Ascending aorta (tissue), 2 donors: ENCODE measurements around the gene NEK6. TPM values are rescaled to one million over a fixed set of nuclear protein-coding genes. Genes with fewer than 3 reads are reported as not detected.

Source experiments
- DNase-seq, 2 donors: peaks; one replicate each; pipeline ENCODE4 v3.0.0-alpha.2; 2019; ENCODE audit warnings: low spot score in 2 of 2
- H3K27ac ChIP-seq, 2 donors: fragments of 200-600 bp; sonication (generic); one replicate each; pipeline ENCODE4 v1.5.1; 2016 to 2017; ENCODE audit warnings: mild to moderate bottlenecking in 1 of 2
- H3K27me3 ChIP-seq: fragments of 200-600 bp; sonication (generic); one replicate; pipeline ENCODE4 v1.5.1; 2017
- H3K36me3 ChIP-seq, 2 donors: fragments of 200-600 bp; sonication (generic); one replicate each; pipeline ENCODE4 v1.5.1; 2016
- H3K4me1 ChIP-seq, 2 donors: fragments of 200-600 bp; sonication (generic); one replicate each; pipeline ENCODE4 v1.5.1; 2016 to 2017; ENCODE audit warnings: mild to moderate bottlenecking in 1 of 2
- H3K4me3 ChIP-seq, 2 donors: fragments of 200-600 bp; sonication (generic); one replicate each; pipeline ENCODE4 v1.5.1; 2016 to 2017; ENCODE audit warnings: mild to moderate bottlenecking in 1 of 2
- H3K9me3 ChIP-seq, 2 donors: fragments of 200-600 bp; sonication (generic); one replicate each; pipeline ENCODE4 v1.5.1; 2016
- intact Hi-C: fragments of 100-400 bp; cut with DNase I; formaldehyde crosslinking; loops from one replicate; pipeline ENCODE4 v1.15.1; 2023
- total RNA-seq: library from RNA; depleted of rRNA; stranded (reverse); fragments of >200 nt; gene quantifications from one replicate; pipeline ENCODE4 v1.1.0, GENCODE V29; 2016
- TF ChIP-seq, protein P1 (sequence below), 3 experiments: fragments of 200-600 bp in 2 of 3; fragments of 450-650 bp in 1 of 3; sonication (generic) in 2 of 3; IDR thresholded peaks; one replicate each; pipeline ENCODE4 v1.5.1; 2016 to 2019; ENCODE audit warnings: antibody characterized with exemption in 3 of 3, mild to moderate bottlenecking in 1 of 3, moderate library complexity in 1 of 3

Gene NEK6
- total RNA-seq, 1 donor from 2014 or later = 6.7 TPM

DNA sequence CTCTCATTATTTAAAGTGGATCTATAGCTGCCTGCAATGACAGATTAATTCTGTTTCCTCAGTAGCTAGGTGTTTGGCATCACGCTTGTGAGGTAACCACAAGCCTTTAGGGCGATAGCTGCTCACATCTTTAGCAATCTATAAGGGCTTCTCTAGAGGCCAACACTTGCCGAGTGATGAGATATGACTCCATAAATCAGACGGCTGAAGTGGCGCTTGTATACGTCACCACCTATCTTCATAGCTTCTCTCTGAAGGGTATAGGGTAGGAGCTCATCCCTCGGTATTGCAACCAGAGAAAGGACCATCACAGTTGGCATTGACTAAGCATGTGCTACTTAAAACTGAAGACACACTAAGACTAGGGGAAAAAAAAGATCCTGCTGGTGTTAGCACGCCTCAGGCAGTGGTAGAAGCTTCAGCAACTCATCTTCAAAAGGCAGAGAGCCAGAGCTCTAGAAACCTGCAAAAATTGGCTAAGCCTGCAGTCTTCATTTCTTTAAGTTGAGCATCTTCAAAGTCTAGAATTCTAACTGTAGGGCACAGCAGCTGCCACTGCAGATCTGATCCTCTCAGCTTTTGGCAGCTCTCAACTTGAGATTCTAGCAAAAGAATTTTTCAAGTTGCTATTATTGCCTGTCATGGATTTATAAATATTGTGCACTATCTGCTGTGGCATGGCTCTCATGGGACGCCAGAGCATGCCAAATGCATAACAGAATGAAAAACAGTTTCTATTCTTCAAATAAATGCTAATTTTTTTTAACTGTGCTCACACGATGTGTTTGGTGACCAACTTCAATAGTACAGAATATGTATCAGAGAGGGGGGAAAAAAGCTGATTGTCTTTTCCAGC, 120.0 kb downstream of the NEK6 start:
- no peak overlapping the region for H3K4me3 ChIP-seq
- peaks cover 0 to 4% of the 10 kb centered on the region in 2 donors for H3K4me1 ChIP-seq
- no peaks in the 10 kb centered on the region for H3K9me3 ChIP-seq
- peaks cover 0 to 17% of the 10 kb centered on the region in 2 donors for H3K36me3 ChIP-seq
- intact Hi-C loops = no loop called here
- no peak for DNase-seq
- no peaks in the 10 kb centered on the region for H3K27me3 ChIP-seq
- H3K27ac ChIP-seq = no peak overlapping the region
- TF ChIP-seq, protein P1, sequence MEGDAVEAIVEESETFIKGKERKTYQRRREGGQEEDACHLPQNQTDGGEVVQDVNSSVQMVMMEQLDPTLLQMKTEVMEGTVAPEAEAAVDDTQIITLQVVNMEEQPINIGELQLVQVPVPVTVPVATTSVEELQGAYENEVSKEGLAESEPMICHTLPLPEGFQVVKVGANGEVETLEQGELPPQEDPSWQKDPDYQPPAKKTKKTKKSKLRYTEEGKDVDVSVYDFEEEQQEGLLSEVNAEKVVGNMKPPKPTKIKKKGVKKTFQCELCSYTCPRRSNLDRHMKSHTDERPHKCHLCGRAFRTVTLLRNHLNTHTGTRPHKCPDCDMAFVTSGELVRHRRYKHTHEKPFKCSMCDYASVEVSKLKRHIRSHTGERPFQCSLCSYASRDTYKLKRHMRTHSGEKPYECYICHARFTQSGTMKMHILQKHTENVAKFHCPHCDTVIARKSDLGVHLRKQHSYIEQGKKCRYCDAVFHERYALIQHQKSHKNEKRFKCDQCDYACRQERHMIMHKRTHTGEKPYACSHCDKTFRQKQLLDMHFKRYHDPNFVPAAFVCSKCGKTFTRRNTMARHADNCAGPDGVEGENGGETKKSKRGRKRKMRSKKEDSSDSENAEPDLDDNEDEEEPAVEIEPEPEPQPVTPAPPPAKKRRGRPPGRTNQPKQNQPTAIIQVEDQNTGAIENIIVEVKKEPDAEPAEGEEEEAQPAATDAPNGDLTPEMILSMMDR (IDR thresholded peaks at IDR 0.05) = no peak

DNA sequence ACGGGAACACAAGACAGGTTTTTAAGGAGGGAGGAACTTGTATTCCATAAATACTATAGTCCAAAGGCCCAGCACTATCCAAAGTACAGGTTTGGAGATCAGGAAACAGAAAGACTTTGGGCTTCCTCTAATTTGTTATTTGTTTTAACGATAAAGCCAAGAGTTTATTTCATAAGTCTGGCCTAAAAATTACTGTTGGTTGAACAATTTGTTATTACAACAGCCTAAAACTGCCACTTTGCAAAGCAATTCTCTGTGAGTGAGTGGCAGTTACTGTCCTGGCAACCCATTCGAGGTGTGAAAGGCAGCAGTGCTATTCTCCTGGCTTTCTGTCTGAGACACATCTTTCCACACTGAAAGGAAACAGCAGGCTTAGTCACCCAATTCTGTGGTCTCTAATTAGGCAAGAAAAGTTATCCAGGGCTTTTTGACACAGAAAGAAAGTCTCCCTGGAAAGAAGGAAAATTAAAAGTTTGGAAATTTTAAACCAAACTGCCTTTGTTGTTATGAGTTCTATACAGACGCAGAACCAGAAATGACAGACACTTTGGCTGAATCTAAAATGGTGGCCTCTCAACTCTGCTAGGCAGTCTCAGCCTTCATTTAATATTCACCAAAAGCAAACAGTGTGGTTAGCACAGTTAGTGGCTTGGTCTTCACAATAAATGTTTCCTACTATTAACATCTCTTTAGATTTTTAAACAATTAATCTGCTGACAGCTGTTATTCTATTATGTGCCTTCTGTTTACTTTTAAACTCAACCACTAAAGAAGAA, 123.6 kb downstream of the NEK6 start:
- Histone ChIP-seq H3K36me3 (peaks cover 11 to 33% of the 10 kb centered on the region in 2 donors), H3K9me3 (no peaks in the 10 kb centered on the region), H3K27me3 (no peaks in the 10 kb centered on the region), H3K27ac (no peak overlapping the region), H3K4me1 (peaks cover 0 to 4% of the 10 kb centered on the region in 2 donors), H3K4me3 (no peak overlapping the region)
- intact Hi-C loops = no loop called here
- TF ChIP-seq, protein P1 (IDR thresholded peaks at IDR 0.05) = no peak
- no peak for DNase-seq

DNA sequence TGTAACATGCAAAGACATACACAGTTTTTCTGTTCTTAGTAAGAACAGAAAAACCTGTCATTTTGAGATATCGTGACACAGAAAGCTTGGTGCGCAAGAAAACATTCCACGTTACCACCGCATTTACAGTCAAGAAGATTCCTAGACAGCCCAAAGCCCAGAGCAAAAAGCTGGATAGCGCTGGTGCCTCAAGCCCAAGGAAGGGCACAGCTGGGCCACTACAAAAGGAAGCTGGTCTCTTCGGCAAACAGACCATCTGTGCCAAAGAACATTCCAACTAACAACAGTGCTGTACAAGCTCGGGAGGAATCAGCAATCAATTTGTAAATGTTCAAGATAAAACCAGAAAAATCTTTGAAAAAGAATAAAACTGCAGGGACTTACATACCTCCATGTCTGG, 126.5 kb downstream of the NEK6 start:
- Histone ChIP-seq H3K36me3 (peaks cover 11 to 33% of the 10 kb centered on the region in 2 donors), H3K27ac (no peak overlapping the region), H3K27me3 (no peaks in the 10 kb centered on the region), H3K4me3 (no peak overlapping the region), H3K9me3 (no peaks in the 10 kb centered on the region), H3K4me1 (no peaks in the 10 kb centered on the region)
- TF ChIP-seq, protein P1 (IDR thresholded peaks at IDR 0.05) = no peak
- DNase-seq = no peak
- intact Hi-C loops = no loop called here

DNA sequence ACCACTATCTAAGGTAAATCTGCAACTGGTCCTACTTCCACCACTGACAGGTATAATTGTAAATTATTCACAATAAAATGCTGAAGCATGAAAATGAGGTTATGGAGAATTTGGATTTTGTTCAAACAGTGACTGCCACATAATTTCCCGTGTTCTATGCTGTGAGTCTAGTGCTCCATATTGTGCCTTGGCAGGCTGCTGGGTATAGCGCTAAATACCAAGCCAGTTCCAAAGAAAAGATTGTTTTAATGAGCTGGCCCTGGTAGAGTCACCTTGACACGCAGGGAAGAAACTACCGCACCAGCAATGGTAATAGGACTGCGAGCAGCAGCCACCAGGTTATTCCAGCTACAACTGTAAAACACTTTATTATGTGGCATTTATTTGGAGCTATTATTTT, 127.1 kb downstream of the NEK6 start:
- no peak overlapping the region for H3K27ac ChIP-seq
- no peaks in the 10 kb centered on the region for H3K9me3 ChIP-seq
- no peaks in the 10 kb centered on the region for H3K4me1 ChIP-seq
- intact Hi-C loops = no loop called here
- TF ChIP-seq, protein P1 (IDR thresholded peaks at IDR 0.05) = no peak
- no peak overlapping the region for H3K4me3 ChIP-seq
- DNase-seq = no peak
- no peaks in the 10 kb centered on the region for H3K27me3 ChIP-seq
- peaks cover 11 to 32% of the 10 kb centered on the region in 2 donors for H3K36me3 ChIP-seq

DNA sequence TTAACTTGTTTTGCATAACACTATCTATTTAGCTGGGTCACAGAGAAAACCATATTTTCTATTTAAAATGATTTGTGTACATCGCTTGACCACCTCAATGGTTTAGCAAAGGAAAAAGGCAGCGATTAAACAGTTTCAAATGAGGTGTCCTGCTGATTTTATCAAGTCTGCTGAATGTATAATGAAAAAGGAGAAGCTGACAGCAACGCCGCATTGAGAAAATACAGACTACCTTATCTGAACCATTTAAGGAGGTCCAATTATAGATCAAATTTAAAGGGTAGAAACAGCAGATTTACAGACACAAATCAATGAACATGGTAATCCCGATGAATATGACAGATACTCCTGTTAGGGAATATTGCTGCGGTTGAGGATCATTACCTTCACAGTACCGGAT, 127.9 kb downstream of the NEK6 start:
- no peak for DNase-seq
- H3K27ac ChIP-seq = no peak overlapping the region
- H3K4me3 ChIP-seq = no peak overlapping the region
- H3K4me1 ChIP-seq = no peaks in the 10 kb centered on the region
- TF ChIP-seq, protein P1 (IDR thresholded peaks at IDR 0.05) = no peak
- no peaks in the 10 kb centered on the region for H3K27me3 ChIP-seq
- peaks cover 11 to 27% of the 10 kb centered on the region in 2 donors for H3K36me3 ChIP-seq
- intact Hi-C loops = no loop called here
- H3K9me3 ChIP-seq = no peaks in the 10 kb centered on the region
